ENCODE results near the gene DOC2B.

DNA sequence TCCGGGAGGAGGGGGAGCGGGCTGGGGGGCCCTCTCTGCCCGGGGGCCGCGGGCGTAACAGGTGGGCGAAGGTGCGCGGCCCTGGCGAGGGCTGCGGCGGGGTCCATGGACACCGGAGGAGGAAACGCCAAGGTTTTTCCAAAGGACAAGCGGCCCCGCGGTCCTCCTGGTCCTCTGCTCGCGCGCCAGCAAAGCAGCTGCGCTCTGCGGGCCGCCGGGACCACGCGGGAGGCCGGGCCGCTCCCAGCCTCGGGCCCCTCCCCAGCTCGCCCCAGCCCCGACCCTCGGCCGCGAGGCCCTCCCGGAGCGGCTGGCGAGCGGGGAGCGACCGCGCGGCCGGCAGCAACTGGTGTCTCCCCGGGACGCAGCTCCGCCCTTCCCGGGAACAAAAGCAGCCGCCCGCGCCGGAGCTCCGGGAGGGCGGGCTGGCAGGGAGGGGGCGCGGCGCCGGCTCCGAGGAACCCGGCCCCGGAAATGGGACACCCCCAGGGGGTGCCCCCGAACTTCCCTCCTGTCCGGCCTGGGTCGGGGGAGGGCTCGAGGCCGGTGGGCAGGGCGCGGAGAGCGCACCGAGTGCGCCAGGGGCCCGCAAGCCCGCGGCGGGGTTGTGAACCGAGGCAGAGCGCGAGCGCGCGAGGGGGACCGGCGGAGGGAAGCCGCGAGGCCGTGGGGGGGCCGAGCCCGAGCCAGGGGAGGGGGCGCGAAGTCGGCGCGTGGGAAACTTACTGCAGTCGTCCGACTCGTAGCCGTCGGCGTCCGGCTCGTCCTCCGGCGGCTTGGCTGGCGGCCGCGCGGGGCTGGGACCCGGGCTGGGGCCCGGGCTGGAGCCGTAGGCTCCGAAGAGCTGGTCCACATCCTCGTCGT is 837 bp downstream of the DOC2B start:
- TF ChIP-seq, protein P1, sequence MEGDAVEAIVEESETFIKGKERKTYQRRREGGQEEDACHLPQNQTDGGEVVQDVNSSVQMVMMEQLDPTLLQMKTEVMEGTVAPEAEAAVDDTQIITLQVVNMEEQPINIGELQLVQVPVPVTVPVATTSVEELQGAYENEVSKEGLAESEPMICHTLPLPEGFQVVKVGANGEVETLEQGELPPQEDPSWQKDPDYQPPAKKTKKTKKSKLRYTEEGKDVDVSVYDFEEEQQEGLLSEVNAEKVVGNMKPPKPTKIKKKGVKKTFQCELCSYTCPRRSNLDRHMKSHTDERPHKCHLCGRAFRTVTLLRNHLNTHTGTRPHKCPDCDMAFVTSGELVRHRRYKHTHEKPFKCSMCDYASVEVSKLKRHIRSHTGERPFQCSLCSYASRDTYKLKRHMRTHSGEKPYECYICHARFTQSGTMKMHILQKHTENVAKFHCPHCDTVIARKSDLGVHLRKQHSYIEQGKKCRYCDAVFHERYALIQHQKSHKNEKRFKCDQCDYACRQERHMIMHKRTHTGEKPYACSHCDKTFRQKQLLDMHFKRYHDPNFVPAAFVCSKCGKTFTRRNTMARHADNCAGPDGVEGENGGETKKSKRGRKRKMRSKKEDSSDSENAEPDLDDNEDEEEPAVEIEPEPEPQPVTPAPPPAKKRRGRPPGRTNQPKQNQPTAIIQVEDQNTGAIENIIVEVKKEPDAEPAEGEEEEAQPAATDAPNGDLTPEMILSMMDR (conservative IDR thresholded peaks at IDR 0.05 in 1 of 2, IDR thresholded peaks at IDR 0.05 in 1 of 2; ENCODE audit: extremely low read depth in 1 of 2, insufficient read depth in 1 of 2, low read depth in 1 of 2, low read length in 2 of 2): no peak
- peak; percentile 55 for TF ChIP-seq EZH2 (IDR thresholded peaks at IDR 0.05; ENCODE audit: borderline replicate concordance, low read length)
